Activated CD4-positive, CD25-positive, alpha-beta regulatory T cell treated with anti-CD3 and anti-CD28 coated beads, Interleukin-2, amount 50 U/mL, for 16 hours (primary cell): Measurements from ENCODE around the gene SGCE.

ENCODE experiments used
- DNase-seq: peaks from one replicate; pipeline ENCODE4 v3.0.0-alpha.2; 2020; ENCODE audit warnings: low read depth, low spot score

SGCE gene

GRCh38 chr7:94575646-94576045 is 80.3 kb downstream of the SGCE start:
- DNase-seq = no peak

GRCh38 chr7:94571816-94572215 is 84.1 kb downstream of the SGCE start:
- DNase-seq = no peak

DNA sequence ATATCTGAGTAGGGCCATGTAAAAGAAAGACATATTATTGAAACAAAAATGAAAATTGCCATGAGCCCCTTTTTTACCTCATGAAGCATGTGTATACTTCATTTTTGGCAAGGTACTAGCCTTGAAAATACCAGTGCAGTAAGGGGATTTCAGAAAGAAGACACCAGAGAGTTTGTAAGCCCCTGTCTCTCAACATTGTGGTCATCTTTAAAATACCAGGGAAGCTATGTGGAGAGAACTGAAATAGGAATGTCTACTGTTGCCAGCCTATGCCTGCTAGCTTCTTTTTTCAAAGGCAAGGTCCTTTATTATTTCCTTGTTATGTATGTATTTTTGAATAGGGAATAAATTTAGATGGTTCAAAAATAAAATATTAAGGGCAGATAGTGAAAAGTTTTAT is 88.5 kb downstream of the SGCE start:
- DNase-seq = no peak

- DNase-seq = no peak
These were observed 90.6 kb downstream of the SGCE start for GRCh38 chr7:94565247-94565894.

DNA sequence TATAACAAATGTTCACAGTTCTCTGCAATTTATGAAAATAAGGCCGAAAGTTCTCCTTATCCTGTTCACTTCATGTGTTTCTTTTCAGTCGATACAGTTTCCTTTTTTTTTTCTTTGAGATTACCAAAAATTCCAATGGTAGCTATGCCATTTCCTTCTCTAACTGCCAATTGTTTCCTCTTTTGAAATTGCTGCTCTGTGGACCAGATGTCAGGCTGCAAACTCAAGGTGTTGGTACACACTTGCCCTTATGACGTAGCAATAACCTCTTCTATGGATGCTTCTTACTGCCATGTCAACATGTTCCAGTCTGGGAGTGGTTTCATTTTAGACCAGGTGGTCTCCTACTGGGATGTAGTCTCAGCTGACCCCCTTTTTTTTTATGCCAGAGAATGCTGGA is 93.4 kb downstream of the SGCE start:
- no peak for DNase-seq

GRCh38 chr7:94561841-94562514 is 94.0 kb downstream of the SGCE start:
- DNase-seq = no peak

- no peak for DNase-seq
These were observed 96.0 kb downstream of the SGCE start for GRCh38 chr7:94559972-94560371.

DNA sequence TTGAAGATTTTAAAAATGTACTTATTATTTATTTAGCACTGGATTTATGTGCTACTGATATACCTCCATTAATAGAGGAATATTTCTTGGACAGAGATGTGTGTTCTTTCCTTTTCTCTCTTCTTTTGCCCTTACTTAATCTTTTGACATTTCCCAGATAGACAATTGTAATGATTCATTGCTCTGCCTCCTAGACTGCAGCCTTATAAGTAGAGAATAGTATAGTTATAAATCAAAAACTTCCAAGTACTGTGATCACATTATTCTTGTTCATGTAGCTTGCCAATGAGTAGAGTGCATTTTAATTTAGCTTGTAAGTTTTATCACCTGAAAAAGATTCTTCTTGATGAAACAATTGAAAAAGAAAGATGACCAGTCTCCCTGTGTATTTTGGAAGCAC is 98.7 kb downstream of the SGCE start:
- no peak for DNase-seq

GRCh38 chr7:94556028-94556427 is 99.9 kb downstream of the SGCE start:
- no peak for DNase-seq

GRCh38 chr7:94547126-94547525 is 108.8 kb downstream of the SGCE start:
- no peak for DNase-seq

GRCh38 chr7:94540428-94540827 is 115.5 kb downstream of the SGCE start:
- DNase-seq = no peak
